ENCODE data around the gene KIF5B. TPM values are rescaled to one million over a fixed set of nuclear protein-coding genes. Genes with fewer than 3 reads are reported as not detected.
"Not testable (repeated sequence)": the region's sequence is repeated elsewhere in the genome, so short reads cannot be mapped to it uniquely, and the experiment has no call there.

Gene KIF5B
- total RNA-seq, 1 experiment from 2014 or later: 72.5 TPM

GRCh38 chr10:32038777-32039176 is 17.4 kb downstream of the KIF5B start:
- DNase-seq (ENCODE audit: low read depth, low spot score): no peak
- in situ Hi-C loops (cut with HindIII; ENCODE audit: low pct_unique_long_range_greater_than_20kb, low sequenced_read_pairs): no loop called here

- no peak for DNase-seq (ENCODE audit: low read depth, low spot score)
Measured at GRCh38 chr10:32036922-32037321, 19.3 kb downstream of the KIF5B start.

GRCh38 chr10:32035038-32035437 is 21.2 kb downstream of the KIF5B start:
- DNase-seq (ENCODE audit: low read depth, low spot score): no peak
- in situ Hi-C loops (cut with HindIII; ENCODE audit: low pct_unique_long_range_greater_than_20kb, low sequenced_read_pairs): no loop called here

More at GRCh38 chr10:32036922-32037321, 19.3 kb downstream of the KIF5B start:
- in situ Hi-C loops (cut with HindIII; ENCODE audit: low pct_unique_long_range_greater_than_20kb, low sequenced_read_pairs): no loop called here

DNA sequence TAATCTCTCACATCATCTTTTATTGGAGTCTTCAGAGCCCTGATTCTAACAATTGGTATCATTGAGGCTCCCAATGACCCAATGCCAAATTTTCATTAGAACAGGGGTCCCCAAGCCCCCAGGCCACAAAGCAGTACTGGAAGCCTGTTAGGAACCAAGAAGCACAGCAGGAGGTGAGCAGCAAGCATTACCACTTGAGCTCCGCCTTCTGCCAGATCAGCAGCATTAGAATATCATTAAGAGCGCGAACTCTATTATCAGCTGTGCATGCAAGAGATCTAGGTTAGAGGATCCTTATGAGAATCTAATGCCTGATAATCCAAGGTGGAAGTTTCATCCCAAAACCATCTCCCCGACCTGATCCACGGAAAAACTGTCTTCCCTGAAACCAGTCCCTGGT is 23.1 kb downstream of the KIF5B start:
- in situ Hi-C loops (cut with HindIII; ENCODE audit: low pct_unique_long_range_greater_than_20kb, low sequenced_read_pairs): no loop called here
- DNase-seq (ENCODE audit: low read depth, low spot score): no peak

GRCh38 chr10:32031920-32032319 is 24.3 kb downstream of the KIF5B start:
- in situ Hi-C loops (cut with HindIII; ENCODE audit: low pct_unique_long_range_greater_than_20kb, low sequenced_read_pairs): no loop called here
- DNase-seq (ENCODE audit: low read depth, low spot score): no peak

DNA sequence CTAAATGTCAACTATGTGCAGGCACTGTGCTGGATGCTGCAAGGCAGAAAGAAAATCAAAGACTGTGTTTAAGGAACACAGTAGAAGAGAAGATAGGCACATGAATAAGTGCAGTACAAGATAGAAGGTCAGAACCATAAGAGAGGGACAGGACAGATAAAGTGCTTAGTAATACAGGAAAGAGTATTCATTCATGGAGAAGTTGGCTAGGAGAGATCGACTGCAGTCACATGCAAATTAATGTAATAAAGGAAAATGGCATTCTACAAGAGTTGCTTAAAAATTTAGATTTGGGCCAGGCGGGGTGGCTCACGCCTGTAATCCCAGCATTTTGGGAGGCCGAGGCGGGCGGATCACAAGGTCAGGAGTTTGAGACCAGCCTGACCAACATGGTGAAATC is 24.8 kb downstream of the KIF5B start:
- in situ Hi-C loops (cut with HindIII; ENCODE audit: low pct_unique_long_range_greater_than_20kb, low sequenced_read_pairs): no loop called here
- no peak for DNase-seq (ENCODE audit: low read depth, low spot score)

GRCh38 chr10:32028710-32029109 is 27.5 kb downstream of the KIF5B start:
- in situ Hi-C loops (cut with HindIII; ENCODE audit: low pct_unique_long_range_greater_than_20kb, low sequenced_read_pairs): no loop called here
- no peak for DNase-seq (ENCODE audit: low read depth, low spot score)

DNA sequence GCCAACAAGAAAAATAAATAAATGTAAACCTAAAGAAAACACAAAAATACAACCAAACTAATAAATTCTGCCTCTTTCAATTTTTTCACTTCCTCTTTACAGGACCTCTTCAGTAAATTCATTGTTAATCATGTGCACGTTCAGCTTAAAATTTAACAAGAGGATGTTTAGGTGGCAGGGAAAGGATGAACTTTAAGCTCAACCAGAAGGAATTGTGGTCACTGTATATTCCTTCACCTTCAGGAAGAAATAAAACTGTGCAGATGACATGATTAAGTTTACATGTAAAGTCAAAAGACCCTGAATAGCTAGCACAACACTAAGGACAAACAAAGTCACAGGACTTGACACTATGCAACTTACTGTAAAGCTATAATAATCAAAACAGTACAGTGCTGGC is 33.0 kb downstream of the KIF5B start:
- in situ Hi-C loops (cut with HindIII; ENCODE audit: low pct_unique_long_range_greater_than_20kb, low sequenced_read_pairs): no loop called here
- no peak for DNase-seq (ENCODE audit: low read depth, low spot score)

- DNase-seq (ENCODE audit: low read depth, low spot score): peak; percentile 89
- in situ Hi-C loops (cut with HindIII; ENCODE audit: low pct_unique_long_range_greater_than_20kb, low sequenced_read_pairs): no loop called here
Measured at GRCh38 chr10:32017044-32017443, 39.2 kb downstream of the KIF5B start.

DNA sequence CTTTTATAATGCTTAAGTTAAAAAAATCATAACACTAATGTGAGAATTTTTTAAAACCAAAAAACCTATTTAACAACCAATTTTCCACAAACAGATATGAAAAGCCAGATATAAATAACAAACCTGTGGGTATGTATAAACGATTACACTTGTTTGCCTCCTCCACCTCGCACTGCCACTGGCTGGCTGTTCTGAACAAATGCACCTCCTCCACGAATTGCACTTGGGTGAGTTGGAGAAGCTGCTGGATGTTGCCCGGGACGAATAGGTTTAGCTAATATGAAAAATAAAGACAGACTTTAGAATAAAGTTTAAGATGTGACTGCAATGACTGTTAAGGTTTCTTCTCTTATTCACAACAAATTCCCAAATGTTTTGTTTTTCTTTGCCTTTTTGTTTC is 40.8 kb downstream of the KIF5B start:
- DNase-seq (ENCODE audit: low read depth, low spot score): no peak
- in situ Hi-C loops (cut with HindIII; ENCODE audit: low pct_unique_long_range_greater_than_20kb, low sequenced_read_pairs): no loop called here

DNA sequence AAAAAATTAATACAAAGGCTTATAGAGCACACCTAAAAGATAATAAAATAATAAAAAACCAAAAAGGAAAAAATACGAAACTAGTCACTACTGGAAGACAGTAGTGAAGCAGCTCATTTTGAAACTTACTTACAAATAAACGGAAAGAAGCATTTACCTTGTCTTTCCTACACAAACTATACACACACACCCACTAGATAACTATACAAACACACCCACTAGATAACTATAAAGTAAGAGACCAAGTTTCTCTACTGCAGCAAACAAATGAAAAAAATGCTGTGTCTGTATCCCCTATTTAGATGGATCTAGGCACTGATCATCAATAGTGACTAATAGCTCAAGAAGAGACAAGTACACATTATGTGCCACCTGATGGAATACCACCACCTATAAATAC is 49.2 kb downstream of the KIF5B start:
- in situ Hi-C loops (cut with HindIII; ENCODE audit: low pct_unique_long_range_greater_than_20kb, low sequenced_read_pairs): no loop called here

DNA sequence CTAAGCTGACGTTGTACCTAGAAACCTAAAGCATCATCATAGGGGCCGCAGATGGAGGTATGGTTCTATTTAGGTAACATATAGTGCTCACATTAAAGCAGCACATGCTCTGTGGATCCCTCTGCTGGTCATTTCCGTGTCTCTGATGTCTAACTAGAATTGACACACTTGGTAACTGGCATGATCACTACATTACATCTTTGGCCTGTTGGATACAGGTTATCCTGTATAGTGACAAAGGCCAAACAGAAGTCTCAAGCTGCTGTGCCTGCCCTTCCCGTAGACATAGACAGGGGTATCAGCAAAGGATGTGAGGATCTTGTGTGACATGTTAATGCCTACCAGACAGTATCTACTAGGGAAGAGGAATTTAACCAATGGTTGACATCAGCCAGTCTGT is 51.2 kb downstream of the KIF5B start:
- in situ Hi-C loops (cut with HindIII; ENCODE audit: low pct_unique_long_range_greater_than_20kb, low sequenced_read_pairs): no loop called here

More for the DNA sequence above, 49.2 kb downstream of the KIF5B start:
- DNase-seq (ENCODE audit: low read depth, low spot score): no peak

GRCh38 chr10:32004161-32004591 is 52.0 kb downstream of the KIF5B start:
- in situ Hi-C loops (cut with HindIII; ENCODE audit: low pct_unique_long_range_greater_than_20kb, low sequenced_read_pairs): no loop called here

More for the DNA sequence above, 51.2 kb downstream of the KIF5B start:
- DNase-seq (ENCODE audit: low read depth, low spot score): peak; percentile 62

GRCh38 chr10:32002531-32002930 is 53.7 kb downstream of the KIF5B start:
- in situ Hi-C loops (cut with HindIII; ENCODE audit: low pct_unique_long_range_greater_than_20kb, low sequenced_read_pairs): no loop called here
- DNase-seq (ENCODE audit: low read depth, low spot score): no peak

More at GRCh38 chr10:32004161-32004591, 52.0 kb downstream of the KIF5B start:
- peak; percentile 81 for DNase-seq (ENCODE audit: low read depth, low spot score)

DNA sequence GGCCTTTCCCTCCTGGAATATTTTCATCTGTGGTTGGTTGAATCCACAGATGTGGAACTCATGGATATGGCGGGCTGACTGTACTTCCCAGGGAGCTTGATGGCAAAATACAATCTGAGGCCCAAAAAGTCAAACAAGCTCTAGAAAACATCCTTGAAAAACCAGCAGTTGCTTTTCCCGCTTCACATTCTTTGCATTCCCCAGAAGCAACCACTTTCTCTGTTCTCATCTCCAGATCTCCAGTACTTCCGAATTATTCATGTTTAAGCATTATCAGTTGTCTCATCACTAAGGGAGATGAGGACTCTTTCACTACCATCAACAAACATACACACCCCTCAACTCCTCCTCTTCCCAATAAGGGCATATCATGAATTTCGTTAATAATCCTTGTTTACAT is 55.3 kb downstream of the KIF5B start:
- in situ Hi-C loops (cut with HindIII; ENCODE audit: low pct_unique_long_range_greater_than_20kb, low sequenced_read_pairs): no loop called here
- DNase-seq (ENCODE audit: low read depth, low spot score): no peak

DNA sequence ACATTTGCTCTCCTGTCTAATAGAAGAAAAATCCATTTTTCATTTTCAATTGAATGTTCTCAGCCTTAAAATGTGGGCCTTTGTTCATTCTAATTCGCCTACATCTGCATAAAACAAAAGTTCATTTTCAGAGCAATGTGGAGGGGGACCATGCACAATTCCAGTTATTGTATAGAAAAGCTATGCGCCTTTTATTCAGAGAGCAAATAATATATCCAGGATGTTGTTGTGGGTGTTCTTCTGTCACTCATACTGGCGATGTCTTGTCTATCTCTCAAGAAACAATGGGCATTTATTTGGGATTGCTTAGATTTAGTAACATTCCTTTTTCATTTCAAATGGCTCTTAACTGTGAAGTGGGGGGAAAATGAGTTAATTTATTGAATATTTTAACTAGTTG is 56.4 kb downstream of the KIF5B start:
- peak; percentile 25 for DNase-seq (ENCODE audit: low read depth, low spot score)
- in situ Hi-C loops (cut with HindIII; ENCODE audit: low pct_unique_long_range_greater_than_20kb, low sequenced_read_pairs): no loop called here

DNA sequence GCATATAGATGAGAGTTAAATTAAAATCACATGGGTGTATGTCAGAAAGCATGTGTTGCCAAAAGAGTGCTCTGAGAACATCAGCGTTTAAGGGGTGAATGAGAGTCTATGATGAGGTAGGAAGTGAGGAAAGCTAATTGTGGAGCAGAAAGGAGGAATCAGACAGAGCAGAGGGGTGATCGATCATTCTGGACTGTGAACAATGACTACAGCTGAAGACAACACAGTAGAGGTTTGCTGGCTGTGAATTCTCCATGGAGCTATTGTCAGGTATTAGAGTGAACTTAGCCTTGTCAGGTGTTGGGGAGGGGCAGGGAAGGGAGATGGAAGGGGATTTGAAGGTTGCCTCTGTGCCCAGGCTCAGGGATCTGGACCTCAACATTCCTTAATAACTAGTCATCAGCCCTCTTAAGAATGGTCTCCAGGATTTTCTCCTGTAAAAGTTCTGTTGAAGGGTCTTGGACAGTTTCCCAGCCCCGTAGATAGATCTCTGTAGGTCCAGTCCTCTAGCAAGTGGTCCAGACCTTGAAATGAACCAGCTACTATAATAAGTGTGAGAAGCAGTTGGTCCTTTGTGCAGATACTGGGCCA is 57.1 kb downstream of the KIF5B start:
- in situ Hi-C loops (cut with HindIII; ENCODE audit: low pct_unique_long_range_greater_than_20kb, low sequenced_read_pairs): no loop called here

DNA sequence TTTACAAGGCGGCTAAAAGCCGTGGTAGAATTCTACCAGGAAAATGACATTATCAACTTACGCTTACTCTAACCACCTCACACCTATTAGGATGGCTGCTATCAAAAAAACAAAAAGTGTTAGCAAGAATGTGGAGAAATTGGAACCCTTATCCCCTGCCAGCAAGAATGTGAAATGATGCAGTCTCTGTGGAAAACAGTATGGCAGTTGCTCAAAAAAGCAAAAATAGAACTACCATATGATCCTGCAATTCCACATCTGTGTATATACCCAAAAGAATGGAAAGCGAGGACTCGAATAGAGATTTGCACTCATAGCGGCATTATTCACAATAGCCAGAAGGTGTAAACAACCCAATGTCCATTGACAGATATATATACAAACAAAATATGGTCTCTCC is 61.3 kb downstream of the KIF5B start:
- in situ Hi-C loops (cut with HindIII; ENCODE audit: low pct_unique_long_range_greater_than_20kb, low sequenced_read_pairs): no loop called here
- DNase-seq (ENCODE audit: low read depth, low spot score): no peak

More for the DNA sequence above, 57.1 kb downstream of the KIF5B start:
- no peak for DNase-seq (ENCODE audit: low read depth, low spot score)

GRCh38 chr10:31990937-31991336 is 65.3 kb downstream of the KIF5B start:
- DNase-seq (ENCODE audit: low read depth, low spot score): no peak
- in situ Hi-C loops (cut with HindIII; ENCODE audit: low pct_unique_long_range_greater_than_20kb, low sequenced_read_pairs): no loop called here

GRCh38 chr10:31987786-31988185 is 68.4 kb downstream of the KIF5B start:
- in situ Hi-C loops (cut with HindIII; ENCODE audit: low pct_unique_long_range_greater_than_20kb, low sequenced_read_pairs); DNase-seq (ENCODE audit: low read depth, low spot score): not testable (repeated sequence)

Measured in SK-MEL-5 (cell line).